ENCODE measurements around the gene ANLN. TPM values are rescaled to one million over a fixed set of nuclear protein-coding genes. Genes with fewer than 3 reads are reported as not detected.
"Not testable (repeated sequence)": the region's sequence is repeated elsewhere in the genome, so short reads cannot be mapped to it uniquely, and the experiment has no call there.

The ANLN gene
- total and polyA plus RNA-seq, 2 donors from 2014 or later: 0.17 to 1.2 TPM

DNA sequence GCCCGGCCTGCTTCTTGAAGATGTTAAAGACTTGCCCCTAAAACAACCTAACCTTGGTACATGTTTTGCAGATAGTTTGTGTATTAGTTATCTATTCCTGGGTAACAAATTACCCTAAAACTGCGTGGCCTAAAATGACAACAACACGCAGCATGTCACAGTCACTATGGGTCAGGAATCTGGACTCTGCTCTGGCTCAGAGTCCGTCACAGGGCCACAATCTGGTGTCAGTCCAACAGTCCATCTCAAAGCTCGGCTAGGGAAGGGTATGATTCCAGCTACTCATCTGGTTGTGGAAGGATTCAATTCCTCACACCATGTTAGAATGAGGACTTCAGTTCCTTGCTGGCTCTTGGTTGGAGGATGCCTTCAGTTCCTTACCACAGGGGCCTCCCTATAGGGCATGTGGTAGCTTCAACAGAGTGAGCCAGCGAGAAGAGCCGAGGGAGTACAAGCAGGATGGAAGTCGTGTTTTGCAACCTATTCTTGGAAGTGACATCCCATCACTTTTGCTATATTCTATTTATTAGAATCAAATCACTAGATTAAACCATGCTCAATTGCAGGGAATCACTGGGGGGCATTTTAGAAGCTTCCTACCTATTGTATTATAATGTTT is 71.3 kb downstream of the ANLN start:
- Histone ChIP-seq H3K4me1 (ENCODE audit: control insufficient read depth in 2 of 3, insufficient read depth in 2 of 3, low read depth in 1 of 3, low read length in 3 of 3) (no peaks in the 10 kb centered on the region), H3K36me3 (ENCODE audit: control insufficient read depth in 2 of 3, insufficient read depth in 3 of 3, low read length in 3 of 3) (no peaks in the 10 kb centered on the region), H3K9me3 (ENCODE audit: control insufficient read depth in 2 of 3, insufficient read depth in 1 of 3, low read length in 3 of 3) (peaks cover 0 to 1% (median 0%) of the 10 kb centered on the region in 3 donors), H3K9ac (ENCODE audit: low read length in 3 of 3) (no peak overlapping the region), H3K27me3 (ENCODE audit: control insufficient read depth, insufficient read depth, low read length) (no peaks in the 10 kb centered on the region), H3K27ac (ENCODE audit: low read depth in 2 of 2, low read length in 2 of 2) (no peak overlapping the region), H3K4me3 (ENCODE audit: low read length in 3 of 3) (no peak overlapping the region)
- intact Hi-C loops (cut with DNase I): no loop called here
- TF ChIP-seq, protein P1, sequence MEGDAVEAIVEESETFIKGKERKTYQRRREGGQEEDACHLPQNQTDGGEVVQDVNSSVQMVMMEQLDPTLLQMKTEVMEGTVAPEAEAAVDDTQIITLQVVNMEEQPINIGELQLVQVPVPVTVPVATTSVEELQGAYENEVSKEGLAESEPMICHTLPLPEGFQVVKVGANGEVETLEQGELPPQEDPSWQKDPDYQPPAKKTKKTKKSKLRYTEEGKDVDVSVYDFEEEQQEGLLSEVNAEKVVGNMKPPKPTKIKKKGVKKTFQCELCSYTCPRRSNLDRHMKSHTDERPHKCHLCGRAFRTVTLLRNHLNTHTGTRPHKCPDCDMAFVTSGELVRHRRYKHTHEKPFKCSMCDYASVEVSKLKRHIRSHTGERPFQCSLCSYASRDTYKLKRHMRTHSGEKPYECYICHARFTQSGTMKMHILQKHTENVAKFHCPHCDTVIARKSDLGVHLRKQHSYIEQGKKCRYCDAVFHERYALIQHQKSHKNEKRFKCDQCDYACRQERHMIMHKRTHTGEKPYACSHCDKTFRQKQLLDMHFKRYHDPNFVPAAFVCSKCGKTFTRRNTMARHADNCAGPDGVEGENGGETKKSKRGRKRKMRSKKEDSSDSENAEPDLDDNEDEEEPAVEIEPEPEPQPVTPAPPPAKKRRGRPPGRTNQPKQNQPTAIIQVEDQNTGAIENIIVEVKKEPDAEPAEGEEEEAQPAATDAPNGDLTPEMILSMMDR (IDR thresholded peaks at IDR 0.05; ENCODE audit: borderline replicate concordance, extremely low read depth, insufficient read depth): no peak
- FAIRE-seq: no peak
- DNase-seq: no peak

DNA sequence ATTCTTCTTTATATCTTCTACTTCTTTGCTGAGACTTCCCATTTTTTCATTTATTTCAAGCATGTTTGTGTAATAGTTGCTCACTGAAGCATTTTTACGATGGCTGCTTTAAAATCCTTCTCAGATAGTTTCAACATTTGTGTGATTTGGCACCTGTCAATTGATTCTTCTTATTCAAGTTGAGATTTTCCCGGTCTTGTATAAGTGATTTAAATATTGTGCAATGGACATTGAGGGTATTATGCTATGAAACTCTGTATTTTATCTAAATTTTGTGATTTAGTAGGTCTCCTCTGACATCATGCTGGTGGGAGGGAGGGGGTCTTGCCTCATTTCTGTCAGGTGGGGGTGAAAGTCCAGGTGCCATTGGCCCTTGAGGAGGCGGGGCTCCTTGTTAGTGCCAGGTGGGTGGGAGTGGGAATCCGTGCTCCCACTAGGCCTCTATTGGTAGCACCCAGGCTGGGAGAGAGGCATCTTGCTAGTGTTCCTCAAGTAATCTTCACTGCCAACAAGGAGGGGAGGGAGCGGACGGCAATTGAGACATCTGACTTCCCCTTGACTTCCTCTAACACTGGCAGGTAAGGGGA is 73.0 kb downstream of the ANLN start:
- DNase-seq (no peak), FAIRE-seq (no peak)
- no peak overlapping the region for H3K27ac ChIP-seq (ENCODE audit: low read depth in 2 of 2, low read length in 2 of 2)
- no peak overlapping the region for H3K9ac ChIP-seq (ENCODE audit: low read length in 3 of 3)
- H3K4me3 ChIP-seq (ENCODE audit: low read length in 3 of 3): no peak overlapping the region
- no peaks in the 10 kb centered on the region for H3K27me3 ChIP-seq (ENCODE audit: control insufficient read depth, insufficient read depth, low read length)
- intact Hi-C loops (cut with DNase I): no loop called here
- no peaks in the 10 kb centered on the region for H3K36me3 ChIP-seq (ENCODE audit: control insufficient read depth in 2 of 3, insufficient read depth in 3 of 3, low read length in 3 of 3)
- TF ChIP-seq, protein P1 (IDR thresholded peaks at IDR 0.05; ENCODE audit: borderline replicate concordance, extremely low read depth, insufficient read depth): no peak
- H3K4me1 ChIP-seq (ENCODE audit: control insufficient read depth in 2 of 3, insufficient read depth in 2 of 3, low read depth in 1 of 3, low read length in 3 of 3): no peaks in the 10 kb centered on the region
- peaks cover 0 to 4% (median 0%) of the 10 kb centered on the region in 3 donors for H3K9me3 ChIP-seq (ENCODE audit: control insufficient read depth in 2 of 3, insufficient read depth in 1 of 3, low read length in 3 of 3)

DNA sequence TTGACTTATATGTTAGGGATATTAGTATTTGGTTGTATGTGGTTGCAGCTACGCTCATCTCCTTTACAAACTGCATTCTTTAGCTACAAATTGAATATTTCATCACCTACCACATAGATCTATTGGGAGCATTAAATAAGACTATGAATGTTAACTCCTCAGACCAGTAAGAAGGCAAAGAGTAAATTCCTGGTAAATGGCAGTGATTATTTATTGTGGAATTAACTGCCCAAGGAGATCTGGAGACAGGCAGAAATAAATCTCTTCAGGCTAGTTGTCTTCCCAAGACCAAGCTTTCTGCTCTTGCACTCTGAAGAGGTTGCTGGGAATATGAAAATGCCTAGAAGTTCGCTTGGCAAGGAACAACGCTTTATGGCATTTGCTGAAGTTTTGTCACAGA is 74.6 kb downstream of the ANLN start:
- TF ChIP-seq, protein P1 (IDR thresholded peaks at IDR 0.05; ENCODE audit: borderline replicate concordance, extremely low read depth, insufficient read depth): no peak
- Histone ChIP-seq H3K36me3 (ENCODE audit: control insufficient read depth in 2 of 3, insufficient read depth in 3 of 3, low read length in 3 of 3) (no peaks in the 10 kb centered on the region), H3K27ac (ENCODE audit: low read depth in 2 of 2, low read length in 2 of 2) (no peak overlapping the region), H3K9ac (ENCODE audit: low read length in 3 of 3) (no peak overlapping the region), H3K27me3 (ENCODE audit: control insufficient read depth, insufficient read depth, low read length) (no peaks in the 10 kb centered on the region), H3K4me1 (ENCODE audit: control insufficient read depth in 2 of 3, insufficient read depth in 2 of 3, low read depth in 1 of 3, low read length in 3 of 3) (no peaks in the 10 kb centered on the region), H3K9me3 (ENCODE audit: control insufficient read depth in 2 of 3, insufficient read depth in 1 of 3, low read length in 3 of 3) (peaks cover 0 to 4% (median 0%) of the 10 kb centered on the region in 3 donors), H3K4me3 (ENCODE audit: low read length in 3 of 3) (no peak overlapping the region)
- DNase-seq (peak in 2 of 5 donors; percentile 54 to 68), FAIRE-seq (no peak)
- intact Hi-C loops (cut with DNase I): no loop called here

DNA sequence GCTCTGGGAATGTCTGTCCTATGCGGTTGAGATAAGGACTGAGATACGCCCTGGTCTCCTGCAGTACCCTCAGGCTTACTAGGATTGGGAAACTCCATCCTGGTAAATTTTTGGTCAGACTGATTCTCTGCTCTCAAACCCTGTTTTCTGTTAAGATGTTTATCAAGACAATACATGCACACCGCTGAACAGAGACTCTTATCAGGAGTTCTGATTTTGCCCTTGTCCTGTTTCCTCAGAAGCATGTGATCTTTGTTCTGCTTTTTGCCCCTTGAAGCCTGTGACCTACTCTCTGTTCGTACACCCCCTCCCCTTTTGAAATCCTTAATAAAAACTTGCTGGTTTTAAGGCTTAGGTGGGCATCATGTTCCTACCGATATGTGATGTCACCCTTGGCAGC is 76.3 kb downstream of the ANLN start:
- intact Hi-C loops (cut with DNase I); FAIRE-seq; H3K27me3 ChIP-seq (ENCODE audit: control insufficient read depth, insufficient read depth, low read length): not testable (repeated sequence)

More for the DNA sequence above, 76.3 kb downstream of the ANLN start:
- H3K9me3 ChIP-seq (ENCODE audit: control insufficient read depth in 2 of 3, insufficient read depth in 1 of 3, low read length in 3 of 3); H3K4me1 ChIP-seq (ENCODE audit: control insufficient read depth in 2 of 3, insufficient read depth in 2 of 3, low read depth in 1 of 3, low read length in 3 of 3); H3K27ac ChIP-seq (ENCODE audit: low read depth in 2 of 2, low read length in 2 of 2); H3K4me3 ChIP-seq (ENCODE audit: low read length in 3 of 3); DNase-seq; H3K36me3 ChIP-seq (ENCODE audit: control insufficient read depth in 2 of 3, insufficient read depth in 3 of 3, low read length in 3 of 3); H3K9ac ChIP-seq (ENCODE audit: low read length in 3 of 3): not testable (repeated sequence)

All from kidney (tissue), 14 donors.